GM21717 (cell line): ENCODE measurements around the gene TMEM179.

Experiments
- ATAC-seq: cut with Tn5 transposase; IDR thresholded peaks from one replicate; pipeline ENCODE4 v1.9.1; 2021; ENCODE audit warnings: mild to moderate bottlenecking, moderate library complexity; ENCODE audit not compliant: unreplicated experiment

TMEM179 gene

DNA sequence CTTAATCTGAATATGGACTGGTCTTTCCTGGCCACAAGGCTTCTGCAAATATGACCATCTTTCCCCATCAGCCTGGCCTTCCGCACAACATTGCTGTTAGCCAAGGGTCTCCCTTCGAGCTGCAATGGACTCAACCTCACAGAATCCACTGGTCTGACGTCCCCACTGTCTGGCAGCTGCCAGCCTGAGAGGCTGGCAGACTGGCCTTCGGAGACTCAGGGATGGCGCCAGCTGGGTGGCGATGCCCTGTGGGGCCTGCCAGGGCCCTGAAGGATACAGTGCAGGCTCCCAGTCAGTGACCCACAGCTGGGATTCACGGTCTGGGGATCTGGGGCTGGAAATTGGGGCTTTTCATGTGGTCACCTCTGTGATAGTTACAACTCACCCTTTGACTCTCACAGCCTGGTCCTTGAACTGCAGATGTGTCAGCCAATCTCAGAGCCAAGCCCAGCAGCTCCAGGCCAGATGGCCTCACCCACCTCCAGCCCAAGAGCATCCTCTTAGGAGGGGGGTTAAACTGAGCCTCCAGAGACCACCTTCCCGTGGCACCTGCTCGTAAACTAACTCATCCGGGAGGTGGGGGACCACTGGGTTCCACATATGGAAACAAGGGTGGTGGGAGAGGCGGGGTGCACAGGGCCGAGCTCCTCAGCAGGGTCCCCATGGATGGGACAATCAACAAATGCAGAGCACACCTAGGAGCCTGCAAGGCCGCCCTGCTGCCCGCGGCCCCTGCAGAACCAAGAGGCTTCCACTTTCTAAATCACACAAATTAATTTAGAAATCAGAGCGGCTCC is 46.1 kb downstream of the TMEM179 start:
- no peak for ATAC-seq

DNA sequence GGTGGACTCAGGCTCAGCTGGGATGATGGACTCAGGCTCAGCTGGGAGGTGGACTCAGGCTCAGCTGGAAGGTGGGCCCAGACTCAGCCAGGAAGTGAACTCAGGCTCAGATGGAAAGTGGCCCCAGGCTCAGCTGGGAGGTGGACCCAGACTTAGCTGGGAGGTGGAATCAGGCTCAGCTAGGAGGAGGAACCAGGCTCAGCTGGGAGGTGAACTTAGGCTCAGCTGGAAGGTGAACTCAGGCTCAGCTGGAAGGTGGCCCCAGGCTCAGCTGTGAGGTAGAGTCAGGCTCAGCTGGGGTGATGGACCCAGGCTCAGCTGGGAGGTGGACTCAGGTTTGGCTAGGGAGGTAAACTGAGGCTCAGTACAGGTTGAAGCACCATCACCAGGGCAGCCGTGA is 46.8 kb downstream of the TMEM179 start:
- ATAC-seq = no peak

DNA sequence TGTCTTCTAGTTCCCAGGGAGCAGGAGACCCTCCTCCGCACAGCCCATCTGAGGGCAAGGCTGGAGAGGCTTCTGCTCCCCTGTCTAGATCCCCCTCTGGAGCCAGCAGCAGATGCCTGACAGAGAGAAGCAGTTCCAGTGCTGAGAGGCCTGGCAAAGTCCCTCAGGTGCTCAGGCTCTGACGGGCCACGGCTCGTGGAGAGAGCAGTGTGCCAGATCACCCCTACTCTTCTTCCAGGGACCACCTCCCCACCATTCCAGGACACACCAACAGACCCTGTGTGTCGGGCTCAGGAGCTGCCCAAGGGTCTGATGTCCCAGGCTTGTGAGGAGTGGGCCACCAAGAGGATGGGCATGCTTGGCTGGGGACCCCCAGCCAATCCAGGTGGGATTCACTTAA is 47.5 kb downstream of the TMEM179 start:
- no peak for ATAC-seq

DNA sequence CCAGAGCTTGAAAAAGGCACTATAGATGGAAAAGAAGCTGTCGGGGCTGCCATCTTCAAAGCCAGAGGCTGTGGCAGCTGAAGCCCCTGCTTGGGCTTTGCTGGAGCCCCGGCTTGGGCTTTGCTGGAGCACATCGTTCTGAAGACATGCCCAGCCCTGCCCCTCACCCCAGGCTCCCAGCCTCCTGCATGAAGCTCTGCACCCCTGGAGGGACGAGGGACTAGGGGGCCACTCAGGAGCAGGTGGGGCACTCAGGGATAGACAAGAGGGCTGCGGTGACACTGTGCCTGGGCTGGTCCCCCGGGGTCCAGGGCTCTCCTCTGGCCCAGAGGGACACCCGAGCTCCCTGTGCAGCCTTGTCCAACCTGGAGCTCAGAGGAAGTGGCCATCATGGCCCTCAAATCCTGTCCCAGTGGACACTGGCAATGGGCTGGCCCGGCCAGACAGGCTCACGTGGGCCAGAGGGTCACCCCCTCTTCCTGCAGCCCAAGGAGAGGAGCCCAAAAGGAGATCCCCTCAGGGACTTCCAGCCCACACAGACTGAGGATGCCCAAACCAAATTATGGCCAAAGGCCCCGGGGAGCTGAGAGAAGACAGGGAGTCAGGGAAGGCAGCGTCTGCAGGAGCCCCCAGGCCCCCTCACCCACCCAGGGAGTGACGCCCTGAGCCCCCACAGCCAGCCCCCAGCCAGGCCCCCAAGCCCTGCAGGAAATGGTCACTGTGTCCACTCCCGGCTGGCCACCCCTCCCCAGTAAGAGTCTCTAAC is 48.1 kb downstream of the TMEM179 start:
- no peak for ATAC-seq

DNA sequence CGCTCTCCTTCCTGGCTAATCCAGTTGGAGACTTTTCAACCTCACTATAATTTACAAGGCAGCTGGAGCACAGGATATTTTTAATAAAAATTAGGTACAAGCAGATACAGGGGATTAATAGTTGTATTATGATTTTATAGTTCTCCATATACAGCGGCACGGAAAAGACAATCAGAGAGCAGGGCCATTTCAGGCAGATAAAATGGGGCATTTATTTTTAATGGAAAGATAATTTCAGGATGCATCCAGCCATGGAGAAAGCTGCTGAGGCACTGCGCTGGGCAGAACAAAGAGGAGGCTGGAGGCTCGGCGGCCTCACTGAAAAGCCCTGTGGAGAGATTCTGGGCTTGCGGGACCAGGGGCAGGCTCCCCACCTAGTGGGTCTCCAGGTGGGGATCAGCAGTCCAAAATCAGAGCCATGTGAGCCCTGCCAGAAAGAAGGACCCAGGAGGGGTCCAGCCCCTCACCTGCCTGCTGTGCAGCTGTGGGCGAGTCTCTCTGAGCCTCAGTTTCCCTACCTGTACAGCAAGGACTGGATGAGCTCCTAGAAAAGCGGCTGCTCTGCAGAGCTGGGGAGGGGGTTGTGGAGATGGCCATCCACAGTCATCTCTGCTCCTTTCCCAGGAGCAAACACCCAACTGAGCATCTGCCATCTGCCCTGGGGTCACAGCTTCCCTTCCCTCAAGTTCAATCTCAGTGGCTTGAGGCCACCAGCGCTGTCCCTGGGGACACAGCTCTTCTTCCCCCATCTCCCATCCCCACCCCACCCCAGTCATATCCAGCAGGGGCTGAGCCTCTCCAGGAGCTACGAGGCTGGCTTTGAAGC is 48.9 kb downstream of the TMEM179 start:
- ATAC-seq = no peak

DNA sequence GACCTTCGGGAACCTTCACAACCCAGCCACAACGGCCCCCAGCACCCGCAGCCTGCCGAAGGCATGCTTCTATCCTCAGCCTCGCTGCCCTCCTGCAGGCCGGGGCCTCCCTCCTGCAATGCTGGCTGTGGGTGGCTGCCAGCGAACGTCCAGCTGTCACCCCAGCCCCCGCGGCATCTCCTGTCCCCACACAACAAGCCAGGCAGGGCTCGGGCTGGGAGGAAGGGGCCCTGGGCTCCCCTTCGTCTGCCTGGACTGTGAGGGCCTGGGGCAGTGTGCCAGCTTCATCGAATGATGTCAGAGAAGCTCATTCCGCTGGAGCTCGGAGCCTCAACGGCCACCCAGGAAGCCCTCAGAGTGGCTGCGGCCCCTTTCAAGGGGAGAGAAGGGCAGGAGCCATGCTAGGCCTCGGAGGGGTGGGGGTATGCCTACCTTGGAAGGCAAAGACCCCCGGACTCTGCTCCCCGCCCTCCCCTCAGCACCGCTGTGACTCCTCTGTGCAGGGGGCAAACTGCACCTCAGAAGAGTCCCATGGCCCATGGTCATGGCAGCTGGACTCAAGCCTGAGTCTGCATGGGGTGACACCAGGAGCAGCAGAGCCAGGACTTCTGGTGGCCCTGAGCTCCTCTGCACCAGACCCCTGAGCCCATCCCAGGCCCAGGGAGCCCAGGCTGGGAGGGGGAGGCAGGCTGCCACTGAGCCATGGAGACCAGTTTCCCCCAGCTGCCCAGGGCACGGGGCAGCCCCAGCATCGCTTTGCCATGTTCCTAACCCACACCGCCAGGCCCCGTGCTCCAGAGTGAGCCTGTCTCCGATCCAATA is 49.8 kb downstream of the TMEM179 start:
- no peak for ATAC-seq

DNA sequence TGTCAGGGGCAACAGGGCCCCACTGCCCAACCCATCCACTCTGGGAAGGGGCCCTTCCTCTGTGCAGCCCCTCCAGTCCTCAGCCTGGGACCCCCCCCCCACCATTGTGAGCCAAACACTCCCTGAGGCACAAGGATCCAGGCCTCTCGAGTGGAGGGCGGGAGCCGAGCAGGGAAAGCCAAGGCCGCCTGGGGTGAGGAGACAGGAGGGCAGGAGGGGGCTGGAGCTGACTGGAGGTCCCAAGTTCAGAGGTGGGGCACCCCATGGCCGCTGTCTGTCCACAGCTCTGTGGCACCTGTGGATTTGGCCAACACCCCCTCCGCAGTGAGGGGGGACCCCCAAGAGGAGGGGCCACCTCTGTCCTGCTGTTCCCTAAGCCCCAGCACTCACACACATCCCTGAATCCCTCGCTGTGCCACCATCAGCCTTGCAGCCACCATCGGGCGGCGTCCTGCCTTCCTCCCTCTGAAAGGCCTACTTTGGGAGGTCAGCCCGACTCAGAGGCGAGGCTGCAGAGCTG is 50.4 kb downstream of the TMEM179 start:
- ATAC-seq = no peak

DNA sequence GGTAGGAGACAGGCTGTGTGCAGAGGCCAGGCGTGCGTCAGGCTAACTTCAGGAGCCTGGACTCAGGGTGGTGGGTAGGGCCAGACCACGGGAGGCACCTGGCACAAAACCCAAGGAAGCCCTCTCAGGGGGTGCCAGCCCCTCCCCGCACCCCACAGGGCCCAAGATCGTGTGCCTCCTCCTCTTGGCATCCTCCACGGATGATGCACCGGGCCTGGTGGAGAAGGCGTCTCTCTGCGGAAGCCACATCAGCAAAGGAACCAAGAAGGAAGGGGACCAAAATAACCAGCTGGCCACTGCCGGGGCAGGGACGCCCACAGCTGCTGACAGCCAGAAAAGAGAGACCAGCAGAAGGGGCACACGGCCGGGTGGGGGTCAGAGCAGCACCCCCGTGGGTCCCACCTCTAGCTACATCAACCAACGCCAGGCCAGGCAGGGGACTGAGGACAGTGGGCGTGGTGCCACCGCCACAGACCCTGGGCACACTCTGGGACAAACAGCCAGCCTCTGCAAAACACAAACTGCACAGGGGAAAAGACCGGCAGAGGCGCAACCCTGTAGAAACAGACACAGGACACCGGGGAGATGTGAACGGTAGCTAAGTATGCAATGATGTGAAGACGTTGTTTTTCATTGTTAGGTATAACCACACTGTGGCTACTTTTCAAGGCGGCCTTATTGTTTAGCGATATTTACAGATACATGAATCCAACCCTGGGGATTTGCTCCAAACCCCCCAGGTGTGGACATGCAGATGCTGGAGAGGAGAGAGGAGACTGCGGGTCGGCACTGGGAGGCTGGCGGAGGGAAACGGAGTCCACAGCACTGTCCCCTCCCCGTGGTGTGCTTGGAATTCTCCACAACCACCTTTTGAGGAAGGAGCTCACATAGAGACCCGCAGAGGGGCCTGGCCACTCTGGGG is 51.1 kb downstream of the TMEM179 start:
- no peak for ATAC-seq

DNA sequence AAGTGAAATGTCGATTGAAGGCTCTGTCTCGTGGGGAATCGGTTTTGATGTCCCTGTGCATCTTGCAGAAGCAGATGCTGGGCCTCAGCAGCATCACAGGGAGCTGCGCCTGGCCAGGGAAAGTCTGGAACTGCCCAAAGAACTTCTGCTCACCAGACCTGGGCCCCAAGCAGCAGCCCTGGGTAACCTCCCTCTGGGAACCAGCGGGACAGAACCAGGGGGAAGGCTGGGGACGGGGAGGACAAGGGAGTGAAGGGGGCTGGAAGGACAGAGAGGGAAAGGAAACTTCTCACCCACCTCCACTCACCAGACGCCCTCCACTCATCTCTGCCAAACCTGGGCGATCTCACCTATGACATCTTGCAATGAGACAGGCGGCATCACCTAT is 51.8 kb downstream of the TMEM179 start:
- no peak for ATAC-seq

DNA sequence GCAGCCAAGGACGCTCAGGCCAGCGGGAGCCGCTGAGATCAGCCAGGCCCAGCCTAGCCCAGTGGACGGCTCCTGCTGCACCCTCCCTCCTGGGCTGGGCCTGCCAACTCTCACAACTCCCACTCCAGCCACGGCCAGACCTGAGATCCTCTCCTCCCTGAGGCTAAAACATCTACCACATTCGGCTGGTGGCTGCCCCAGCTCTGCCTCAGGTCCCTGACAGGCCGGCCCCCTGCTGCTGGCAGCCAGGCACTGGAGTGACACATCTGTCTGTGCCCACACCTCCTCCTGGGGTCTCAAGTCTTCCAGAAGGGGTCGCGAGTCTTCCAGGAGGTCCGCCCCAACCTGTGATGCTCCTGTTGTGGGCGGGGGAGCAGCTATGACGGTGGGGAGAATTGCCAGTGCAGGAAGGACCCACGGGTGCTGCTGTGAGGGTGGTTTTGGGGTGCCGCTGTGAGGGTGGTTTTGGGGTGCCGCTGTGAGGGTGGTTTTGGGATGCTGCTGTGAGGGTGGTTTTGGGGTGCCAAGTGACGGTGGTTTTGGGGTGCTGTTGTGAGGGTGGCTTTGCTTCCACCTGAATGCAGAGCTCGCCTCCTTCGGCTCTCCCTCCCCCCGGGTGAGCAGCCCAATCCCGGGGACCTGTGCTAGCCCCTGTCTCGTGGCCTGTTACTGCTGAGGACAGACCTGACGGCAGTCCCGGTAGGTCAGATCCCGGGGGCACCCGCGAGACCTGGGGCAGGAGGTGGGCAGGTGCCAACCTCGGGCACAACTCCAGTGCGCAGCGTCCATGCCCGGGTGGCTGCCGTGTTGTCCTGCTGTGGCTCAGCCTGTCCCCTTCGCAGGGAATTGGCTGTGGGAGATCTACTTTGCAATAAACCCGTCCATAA is 52.5 kb downstream of the TMEM179 start:
- ATAC-seq = no peak

DNA sequence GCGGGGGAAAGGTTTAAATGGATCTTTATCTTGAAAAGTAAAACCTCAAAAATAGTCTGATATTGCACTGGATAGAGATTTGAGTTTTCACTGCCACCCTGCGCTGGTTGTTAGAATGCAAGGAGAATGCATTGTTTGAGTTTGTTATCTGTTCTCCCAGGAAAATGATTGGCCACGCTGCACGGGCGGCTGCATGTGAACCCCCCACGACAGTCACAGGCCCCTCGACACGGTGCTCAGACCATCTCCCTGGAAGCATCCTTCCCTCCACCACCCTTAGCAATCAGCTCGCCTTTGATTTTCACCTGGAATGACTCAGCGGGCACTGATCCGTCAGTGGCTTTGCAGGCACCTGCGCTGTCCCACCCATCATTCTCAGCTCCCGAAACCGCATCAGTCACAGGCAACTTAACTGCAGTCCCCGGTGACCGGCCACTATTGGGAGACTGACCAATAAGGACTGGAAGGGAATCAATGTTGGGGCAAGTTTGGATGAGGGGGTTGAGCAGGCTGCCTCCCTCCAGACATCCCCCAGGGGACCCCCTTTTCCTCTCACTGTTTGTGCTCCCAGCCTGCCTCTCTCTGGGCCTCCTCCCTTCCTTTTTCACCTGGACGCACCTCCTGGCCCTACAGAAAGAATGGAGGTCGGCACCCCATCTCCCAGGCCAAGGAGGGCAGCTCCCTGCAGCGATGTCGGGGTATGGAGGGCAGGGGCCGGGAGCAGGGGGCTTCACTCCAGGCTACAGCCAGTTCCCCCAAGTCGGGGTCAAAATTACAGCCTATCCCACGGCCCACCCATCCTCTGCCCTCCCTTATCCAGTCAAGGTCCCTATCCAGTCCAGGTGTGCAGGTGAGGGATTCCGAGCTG is 53.5 kb downstream of the TMEM179 start:
- no peak for ATAC-seq

DNA sequence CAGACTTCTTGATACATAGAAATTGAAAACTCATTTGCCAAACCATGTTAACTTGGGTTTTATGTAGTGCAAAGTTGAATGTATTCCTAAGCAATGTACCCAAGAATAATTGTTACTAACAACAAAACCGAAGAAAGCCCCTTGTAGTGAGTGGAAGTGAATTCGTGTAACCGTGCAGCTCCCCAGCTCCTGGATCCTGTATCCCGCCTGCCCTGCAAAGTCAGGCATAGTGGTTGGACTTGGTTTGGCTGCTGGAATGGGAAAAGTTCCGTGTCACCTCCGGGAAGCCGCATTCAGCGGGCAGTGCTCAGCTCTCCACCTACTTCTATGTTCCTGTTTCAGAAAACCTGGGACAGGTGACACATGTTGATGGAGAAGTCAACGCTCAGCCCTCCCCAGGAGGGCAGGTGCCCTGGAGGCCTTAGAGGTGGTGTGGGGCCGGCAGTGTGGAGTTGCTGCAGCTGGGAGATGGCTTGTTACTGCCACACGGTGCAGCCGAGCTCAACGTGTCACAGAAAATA is 54.2 kb downstream of the TMEM179 start:
- no peak for ATAC-seq

DNA sequence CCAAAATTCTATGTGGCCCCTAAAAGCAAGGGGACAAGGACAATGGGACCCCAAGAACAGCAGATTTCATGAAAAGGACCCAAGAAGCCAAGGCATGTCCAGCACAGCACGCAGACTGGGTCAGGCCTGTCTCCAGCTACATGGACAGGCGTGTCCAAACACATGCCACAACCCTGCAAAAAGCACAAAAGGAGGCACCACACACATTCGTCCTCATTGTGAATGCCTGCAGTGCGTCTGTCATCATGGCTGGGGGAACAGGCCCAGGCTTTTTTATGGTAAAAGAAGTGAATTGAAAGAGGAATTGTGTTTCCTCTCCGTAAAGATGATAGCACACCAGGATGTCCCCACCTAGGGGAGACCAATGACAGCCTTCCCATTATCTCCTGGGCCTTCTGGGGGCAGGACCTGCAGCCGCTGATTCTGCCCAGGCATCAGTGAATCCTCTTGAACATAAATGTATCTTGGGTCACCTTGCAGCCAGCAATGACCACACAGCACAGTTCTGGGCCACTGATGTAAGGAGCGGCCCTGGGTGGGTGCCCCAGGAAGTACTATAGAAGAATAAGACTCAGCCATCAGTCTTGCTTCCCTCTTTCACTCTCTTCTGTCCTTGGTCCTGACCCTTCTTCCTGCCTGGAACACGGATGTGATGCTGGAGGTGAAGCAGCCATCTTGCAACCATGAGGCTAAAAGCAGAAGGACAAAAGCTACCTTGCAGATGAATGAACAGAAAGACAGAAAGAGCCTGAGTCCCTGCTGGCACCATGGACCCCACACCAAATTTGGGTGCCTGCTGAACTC is 54.8 kb downstream of the TMEM179 start:
- no peak for ATAC-seq

DNA sequence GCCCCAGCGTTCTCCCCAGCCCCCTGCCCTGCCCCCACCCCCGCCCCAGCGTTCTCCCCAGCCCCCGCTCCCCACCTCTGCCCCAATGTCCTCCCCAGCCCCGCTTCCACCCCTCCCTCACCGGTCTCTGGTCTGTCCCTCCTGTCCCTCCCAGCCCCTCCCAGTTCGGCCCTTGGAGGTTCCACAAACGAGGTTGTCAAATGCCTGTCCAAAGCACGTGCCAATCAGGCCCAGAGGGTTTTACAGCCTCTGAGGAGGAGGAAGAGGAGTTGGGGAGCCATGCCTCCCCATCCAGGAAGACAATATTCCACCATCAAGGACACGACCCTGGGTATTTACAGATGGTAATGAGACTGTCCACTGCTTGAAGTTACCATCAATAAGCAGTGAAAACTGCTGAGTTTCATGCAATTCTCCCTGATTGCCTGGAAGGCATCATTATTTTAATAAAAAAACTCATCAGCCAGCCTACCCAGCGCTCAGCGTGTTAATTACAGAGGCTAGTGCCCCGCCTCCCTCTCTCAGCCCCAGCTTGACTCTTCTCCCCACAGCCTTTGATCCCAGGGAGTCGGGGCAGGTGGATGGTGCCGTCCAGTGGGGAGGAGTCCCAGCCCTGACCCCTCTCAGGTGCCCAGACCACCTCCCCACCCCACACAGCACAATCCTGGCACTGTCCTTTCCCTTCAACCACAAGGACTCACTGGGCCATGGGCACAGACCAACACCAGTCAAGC is 55.6 kb downstream of the TMEM179 start:
- no peak for ATAC-seq

DNA sequence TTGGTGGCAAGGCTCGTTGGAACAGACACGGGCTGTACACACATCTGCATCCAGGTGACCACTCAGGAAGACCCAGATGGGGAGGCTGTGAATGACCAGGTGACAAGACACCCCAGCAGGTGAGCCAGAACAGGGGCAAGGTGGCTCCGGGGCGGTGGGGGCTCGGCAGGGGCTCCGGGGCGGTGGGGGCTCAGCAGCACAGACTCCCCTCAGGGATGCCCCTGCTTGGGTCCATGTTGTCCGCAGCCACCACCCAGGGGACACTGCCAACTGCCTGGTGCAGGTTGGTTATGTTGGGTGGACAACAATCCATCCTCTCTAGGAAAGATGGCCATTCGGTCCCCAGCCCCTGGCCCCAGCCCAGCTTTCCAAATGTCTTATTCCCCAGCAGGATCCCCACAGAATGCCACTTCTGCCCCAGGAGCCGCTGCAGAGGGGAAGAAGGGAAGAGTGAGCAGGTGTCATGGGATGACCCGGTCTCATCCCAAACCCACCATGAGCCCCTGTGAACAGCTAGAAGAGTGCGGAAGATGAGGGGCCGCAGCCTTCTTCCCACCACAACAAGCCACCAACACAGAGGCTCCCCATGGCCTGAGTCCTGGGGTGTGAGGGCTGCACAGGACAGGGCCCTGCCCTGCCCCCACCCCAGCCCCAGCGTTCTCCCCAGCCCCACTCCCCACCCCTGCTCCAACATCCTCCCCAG is 56.4 kb downstream of the TMEM179 start:
- no peak for ATAC-seq
